Measurements from ENCODE around the gene PLCB2.

DNA sequence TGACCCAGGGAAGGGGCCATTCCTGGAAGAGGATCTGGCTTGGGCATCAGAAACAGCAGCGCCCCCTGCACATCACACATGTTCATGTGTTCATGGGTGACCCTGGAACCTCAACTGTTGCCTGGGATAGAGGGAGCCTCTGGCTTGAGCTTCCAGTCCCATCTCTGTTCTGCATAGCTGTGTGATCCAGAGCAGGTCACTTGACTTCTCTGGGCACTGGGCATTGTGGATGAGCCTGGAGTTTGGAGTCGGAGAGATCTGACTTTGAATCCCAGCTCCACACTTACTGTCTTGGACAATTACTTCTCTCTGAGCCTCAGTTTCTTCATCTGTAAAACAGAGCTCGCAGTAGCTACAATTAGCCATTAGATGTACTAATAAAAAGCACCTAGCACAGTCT is 53.3 kb downstream of the PLCB2 start:
- no peak for TF ChIP-seq POLR2A (IDR thresholded peaks at IDR 0.05; ENCODE audit: low read depth, low read length)
- no peak for TF ChIP-seq POLR2AphosphoS5 (IDR thresholded peaks at IDR 0.05; ENCODE audit: low read depth, low read length)

Measured in GM12892 (cell line).